GM23248 (cell line): ENCODE data around the gene DAB1. TPM values are rescaled to one million over a fixed set of nuclear protein-coding genes. Genes with fewer than 3 reads are reported as not detected.

Experiments
- DNase-seq: peaks from one replicate; pipeline ENCODE4 v3.0.0-alpha.2; 2015
- H2AFZ ChIP-seq: fragments of 200-600 bp; sonication (generic); 2 replicates; pipeline ENCODE4 v1.6.1; 2016; ENCODE audit warnings: antibody characterized with exemption
- H3F3A ChIP-seq: fragments of 200-600 bp; sonication (generic); 2 replicates; pipeline ENCODE4 v1.6.1; 2016; ENCODE audit warnings: mild to moderate bottlenecking, antibody characterized with exemption, mixed run types; ENCODE audit not compliant: insufficient read depth
- H3K27ac ChIP-seq: fragments of 200-600 bp; sonication (generic); 2 replicates; pipeline ENCODE4 v1.5.1; 2016; ENCODE audit warnings: mild to moderate bottlenecking
- H3K27me3 ChIP-seq: fragments of 200-600 bp; sonication (generic); replicated peaks from 2 replicates; pipeline ENCODE4 v1.6.1; 2016; ENCODE audit warnings: mild to moderate bottlenecking; ENCODE audit not compliant: insufficient read depth
- H3K36me3 ChIP-seq: fragments of 200-600 bp; sonication (generic); 2 replicates; pipeline ENCODE4 v1.6.1; 2016; ENCODE audit warnings: low read depth, mild to moderate bottlenecking
- H3K4me1 ChIP-seq: fragments of 200-600 bp; sonication (generic); 2 replicates; pipeline ENCODE4 v1.6.1; 2016; ENCODE audit warnings: mild to moderate bottlenecking; ENCODE audit not compliant: insufficient read depth
- H3K4me2 ChIP-seq: fragments of 200-600 bp; sonication (generic); one replicate; pipeline ENCODE4 v1.6.1; 2016; ENCODE audit warnings: mild to moderate bottlenecking; ENCODE audit not compliant: unreplicated experiment
- H3K4me3 ChIP-seq: fragments of 200-600 bp; sonication (generic); 2 replicates; pipeline ENCODE4 v1.5.1; 2016; ENCODE audit warnings: mild to moderate bottlenecking
- H3K79me2 ChIP-seq: fragments of 200-600 bp; sonication (generic); 2 replicates; pipeline ENCODE4 v1.6.1; 2016; ENCODE audit warnings: mild to moderate bottlenecking; ENCODE audit not compliant: insufficient read depth
- H3K9ac ChIP-seq: fragments of 200-600 bp; sonication (generic); 2 replicates; pipeline ENCODE4 v1.6.1; 2016; ENCODE audit warnings: mild to moderate bottlenecking
- H3K9me2 ChIP-seq: fragments of 200-600 bp; sonication (generic); 2 replicates; pipeline ENCODE4 v1.6.1; 2016; ENCODE audit warnings: mixed run types, mild to moderate bottlenecking, moderate library complexity; ENCODE audit not compliant: insufficient read depth
- H3K9me3 ChIP-seq: fragments of 200-600 bp; sonication (generic); one replicate; pipeline ENCODE4 v1.6.1; 2017; ENCODE audit warnings: low read depth
- H4K20me1 ChIP-seq: fragments of 200-600 bp; sonication (generic); 2 replicates; pipeline ENCODE4 v1.6.0; 2016; ENCODE audit not compliant: insufficient read depth
- EZH2 ChIP-seq: fragments of 200-600 bp; sonication (generic); IDR thresholded peaks from 2 replicates; pipeline ENCODE4 v1.6.1; 2018; ENCODE audit warnings: antibody characterized with exemption, mild to moderate bottlenecking; ENCODE audit not compliant: insufficient read depth, poor library complexity, severe bottlenecking
- EZH2phosphoT487 ChIP-seq: fragments of 200-600 bp; sonication (generic); IDR thresholded peaks from 2 replicates; pipeline ENCODE4 v1.6.1; 2018; ENCODE audit warnings: antibody characterized with exemption, moderate library complexity, mild to moderate bottlenecking, low read depth; ENCODE audit not compliant: insufficient read depth
- WGBS, 2 experiments: methylation state at CpG; one replicate each; pipeline ENCODE4 v1.1.6; 2015 to 2017; ENCODE audit warnings: low lambda C conversion rate in 2 of 2, low coverage in 1 of 2; ENCODE audit errors: missing lambda C conversion rate in 2 of 2; 5-methylcytosine and 5-hydroxymethylcytosine counted together
- in situ Hi-C: fragments of 300-500 bp; cut with MboI; formaldehyde crosslinking; loops from 2 replicates; pipeline ENCODE4 v1.15.0; 2020
- polyA plus RNA-seq: library from polyadenylated mRNA; unstranded; fragments of >200 nt; fragmentation: Nextera tagmentation; extraction: Ambion mirVana; gene quantifications from 2 replicates; pipeline ENCODE4 v1.2.1, GENCODE V29; 2016
- total RNA-seq: library from RNA; depleted of rRNA; stranded (reverse); fragments of >200 nt; shearing (Covaris generic); gene quantifications from 2 replicates; pipeline ENCODE4 v1.2.3, GENCODE V29; 2014

DAB1 gene
- total and polyA plus RNA-seq, 2 experiments from 2014 or later, result 0.11 to 0.39 TPM

- Histone ChIP-seq H3K4me2 (peak overlapping the region; percentile 74), H3K9ac (no peak overlapping the region), H3K36me3 (no peaks in the 10 kb centered on the region), H3K4me1 (peaks cover 42% of the 10 kb centered on the region), H3K9me3 (no peaks in the 10 kb centered on the region), H3K79me2 (no peaks in the 10 kb centered on the region), H3K4me3 (no peak overlapping the region), H3K27ac (peak overlapping the region; percentile 22), H4K20me1 (no peaks in the 10 kb centered on the region), H2AFZ (no peak overlapping the region), H3F3A (peaks cover 36% of the 10 kb centered on the region), H3K27me3 (0 out of 2 replicates have a peak, but pooled peaks cover 3% of the 10 kb centered on the region), H3K9me2 (no peaks in the 10 kb centered on the region)
- in situ Hi-C loops, result no loop called here
- peak; percentile 72 for DNase-seq
- WGBS, 2 experiments, result 8 to 15% methylated on average over 2 of the region's 2 CpGs
- TF ChIP-seq EZH2 (no peak), EZH2phosphoT487 (peak; percentile 91)
Observed at GRCh38 chr1:57468641-57469523, 45.0 kb upstream of the DAB1 start.

GRCh38 chr1:57467830-57468229 is 44.0 kb upstream of the DAB1 start:
- no peak overlapping the region for H3K27ac ChIP-seq
- no peaks in the 10 kb centered on the region for H3K9me3 ChIP-seq
- in situ Hi-C loops, result no loop called here
- H2AFZ ChIP-seq, result no peak overlapping the region
- H3K36me3 ChIP-seq, result no peaks in the 10 kb centered on the region
- 35 to 38% methylated on average over 1 of the region's 1 CpG for WGBS, 2 experiments
- peaks cover 36% of the 10 kb centered on the region for H3F3A ChIP-seq
- no peak for TF ChIP-seq EZH2phosphoT487
- no peak for TF ChIP-seq EZH2
- H3K9ac ChIP-seq, result no peak overlapping the region
- peak overlapping the region; percentile 74 for H3K4me2 ChIP-seq
- H3K9me2 ChIP-seq, result no peaks in the 10 kb centered on the region
- H4K20me1 ChIP-seq, result no peaks in the 10 kb centered on the region
- no peaks in the 10 kb centered on the region for H3K79me2 ChIP-seq
- 0 out of 2 replicates have a peak, but pooled peaks cover 6% of the 10 kb centered on the region for H3K27me3 ChIP-seq
- no peak overlapping the region for H3K4me3 ChIP-seq
- peaks cover 34% of the 10 kb centered on the region for H3K4me1 ChIP-seq
- DNase-seq, result no peak

- Histone ChIP-seq H3K4me1 (peaks cover 20% of the 10 kb centered on the region), H3K4me2 (no peak overlapping the region), H3K27me3 (0 out of 2 replicates have a peak, but pooled peaks cover 6% of the 10 kb centered on the region), H3K4me3 (no peak overlapping the region), H3K9me3 (no peaks in the 10 kb centered on the region), H3F3A (peaks cover 19% of the 10 kb centered on the region), H2AFZ (no peak overlapping the region), H4K20me1 (no peaks in the 10 kb centered on the region), H3K36me3 (no peaks in the 10 kb centered on the region), H3K9me2 (no peaks in the 10 kb centered on the region), H3K27ac (no peak overlapping the region), H3K79me2 (no peaks in the 10 kb centered on the region), H3K9ac (no peak overlapping the region)
- no peak for DNase-seq
- WGBS, 2 experiments, result 14 to 16% methylated on average over 3 of the region's 3 CpGs
- in situ Hi-C loops, result no loop called here
- TF ChIP-seq EZH2phosphoT487, result no peak
- no peak for TF ChIP-seq EZH2
Observed at GRCh38 chr1:57464756-57465155, 40.9 kb upstream of the DAB1 start.

GRCh38 chr1:57463343-57463742 is 39.5 kb upstream of the DAB1 start:
- no peak for DNase-seq
- in situ Hi-C loops, result no loop called here
- Histone ChIP-seq H3K27ac (no peak overlapping the region), H3K9me3 (no peaks in the 10 kb centered on the region), H4K20me1 (no peaks in the 10 kb centered on the region), H3K79me2 (no peaks in the 10 kb centered on the region), H3K9me2 (no peaks in the 10 kb centered on the region), H3K27me3 (0 out of 2 replicates have a peak, but pooled peaks cover 6% of the 10 kb centered on the region), H3K4me3 (no peak overlapping the region), H3K4me2 (no peak overlapping the region), H3F3A (peaks cover 5% of the 10 kb centered on the region; the same call in 1 of the 2 replicates), H2AFZ (no peak overlapping the region), H3K4me1 (peaks cover 6% of the 10 kb centered on the region), H3K36me3 (no peaks in the 10 kb centered on the region), H3K9ac (no peak overlapping the region)
- no peak for TF ChIP-seq EZH2
- TF ChIP-seq EZH2phosphoT487, result no peak
- 72 to 73% methylated on average over 3 of the region's 3 CpGs for WGBS, 2 experiments
